Forelimb muscle (tissue), 1 donor: ENCODE data around the gene GARIN1A. TPM values are rescaled to one million over a fixed set of nuclear protein-coding genes. Genes with fewer than 3 reads are reported as not detected.
"Not testable (repeated sequence)": the region's sequence is repeated elsewhere in the genome, so short reads cannot be mapped to it uniquely, and the experiment has no call there.

ENCODE experiments used
- DNase-seq: peaks from one replicate; pipeline ENCODE4 v3.0.0-alpha.2; 2013; ENCODE audit warnings: low read depth
- polyA plus RNA-seq: library from polyadenylated mRNA; unstranded; fragments of 120-200 nt; gene quantifications from one replicate; pipeline ENCODE4 v1.2.1, GENCODE V29; 2013; ENCODE audit not compliant: insufficient read length

The GARIN1A gene
- polyA plus RNA-seq, result 2.6 TPM

DNA sequence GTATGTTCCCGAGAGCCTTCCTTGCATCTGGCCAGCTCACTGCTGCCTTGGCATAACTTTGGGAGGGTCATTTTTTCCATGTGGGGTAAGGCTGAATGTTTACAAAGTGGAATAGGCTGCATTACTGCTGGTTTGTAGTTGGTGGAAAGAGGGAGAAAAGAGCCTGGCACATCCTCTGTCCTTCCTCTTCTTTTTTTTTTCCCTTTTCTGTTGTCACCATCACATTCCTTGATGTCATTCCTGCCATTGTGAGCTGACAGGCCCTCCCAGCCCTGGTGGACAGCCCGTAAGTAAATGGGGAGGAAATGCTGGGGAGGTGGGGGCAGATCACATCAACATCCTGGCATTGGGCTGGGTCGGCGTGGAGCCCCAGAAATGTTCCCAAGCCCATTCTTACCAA lies at the start of gene GARIN1A:
Gene GARIN1A (plus strand): TSS at position 301 of the 400 bp plus-strand sequence. CDS start 106 bp downstream, outside the sequence.
- no peak for DNase-seq

DNA sequence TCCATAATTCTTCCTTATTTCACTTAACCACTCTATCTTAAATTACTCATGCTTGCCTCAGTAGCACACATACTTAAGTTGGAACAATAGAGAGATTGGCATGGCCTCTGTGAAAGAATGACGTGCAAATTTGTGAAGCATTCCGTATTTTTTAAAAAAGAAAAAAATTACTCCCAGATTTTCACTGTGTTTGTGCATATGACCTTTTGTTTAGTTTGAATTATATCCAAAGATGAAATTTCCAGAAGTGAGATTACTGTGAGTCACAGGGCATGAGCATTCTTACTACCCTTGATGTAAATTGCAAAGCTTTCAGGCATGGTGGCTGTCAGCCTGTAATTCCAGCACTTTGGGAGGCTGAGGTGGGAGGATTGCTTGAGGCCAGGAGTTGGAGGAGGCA lies 45.0 kb upstream of the GARIN1A start:
- not testable (repeated sequence) for DNase-seq

DNA sequence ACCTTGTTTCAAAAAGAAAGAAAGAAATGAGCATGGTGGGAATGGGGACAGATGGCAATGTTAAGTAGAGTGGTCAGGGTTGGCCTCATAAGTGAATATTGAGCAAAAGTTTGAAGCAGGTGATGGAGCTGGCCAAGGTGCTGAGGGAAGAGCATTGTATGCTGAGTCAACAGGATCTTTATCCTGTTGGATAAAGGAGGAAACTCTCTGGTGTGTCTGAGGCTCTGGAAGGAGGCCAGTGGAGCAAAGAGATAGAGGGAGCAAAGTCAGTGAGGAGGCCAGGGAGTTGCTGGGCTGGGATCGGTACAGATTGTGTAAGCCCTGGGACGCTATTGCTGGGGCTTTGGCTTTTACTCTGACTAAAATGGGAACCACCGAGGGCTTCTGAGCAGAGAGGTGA lies 38.2 kb upstream of the GARIN1A start:
- not testable (repeated sequence) for DNase-seq

DNA sequence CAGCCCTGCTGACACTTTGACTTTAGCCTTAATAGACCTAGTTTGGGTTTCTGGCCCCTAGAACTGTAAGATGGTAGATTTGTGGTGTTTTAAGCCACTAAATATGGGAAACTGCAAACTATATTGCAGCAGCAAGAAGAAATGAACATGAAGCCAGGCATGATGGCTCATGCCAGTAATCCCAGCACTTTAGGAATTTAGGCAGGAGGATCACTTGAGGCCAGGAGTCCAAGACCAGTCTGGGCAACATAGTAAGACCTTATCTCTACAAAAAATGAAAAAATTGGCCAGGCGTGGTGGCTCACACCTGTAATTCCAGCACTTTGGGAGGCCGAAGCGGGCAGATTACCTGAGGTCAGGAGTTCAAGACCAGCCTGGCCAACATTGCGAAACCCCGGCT lies 26.9 kb upstream of the GARIN1A start:
- DNase-seq, result not testable (repeated sequence)

DNA sequence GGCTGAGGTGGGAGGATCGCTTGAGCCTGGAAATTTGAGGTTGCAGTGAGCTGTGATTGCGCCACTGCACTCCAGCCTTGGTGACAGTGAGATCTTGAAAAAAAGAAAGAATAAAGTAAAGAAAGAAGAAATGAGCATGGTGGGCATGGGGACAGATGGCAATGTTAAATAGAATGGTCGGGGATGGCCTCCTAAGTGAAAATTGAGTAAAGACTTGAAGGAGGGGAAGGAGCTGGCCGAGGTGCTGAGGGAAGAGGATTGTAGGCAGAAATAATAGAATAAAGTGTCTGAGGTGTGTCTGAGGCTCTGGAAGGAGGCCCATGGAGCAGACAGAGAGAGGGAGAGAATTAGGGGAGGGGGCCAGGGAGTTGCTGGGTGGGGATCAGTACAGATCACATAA lies 26.2 kb upstream of the GARIN1A start:
- DNase-seq, result not testable (repeated sequence)

DNA sequence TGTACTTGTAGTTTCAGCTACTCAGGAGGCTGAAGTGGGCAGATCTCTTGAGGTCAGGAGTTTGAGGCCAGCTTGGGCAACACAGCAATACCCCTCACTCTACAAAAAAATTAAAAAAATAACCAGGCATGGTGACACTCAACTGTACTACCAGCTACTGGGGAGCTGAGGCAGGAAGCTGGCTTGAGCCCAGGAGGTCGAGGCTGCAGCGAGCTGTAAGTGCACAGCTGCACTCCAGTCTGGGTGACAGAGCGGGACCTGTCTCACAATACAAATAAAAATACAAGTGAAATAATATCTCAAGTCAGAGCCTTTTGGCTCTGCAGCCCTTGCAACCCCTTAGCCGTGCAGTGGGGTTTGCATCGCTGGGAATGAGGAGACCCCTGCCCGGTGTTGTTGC lies 25.2 kb upstream of the GARIN1A start:
- DNase-seq, result not testable (repeated sequence)

DNA sequence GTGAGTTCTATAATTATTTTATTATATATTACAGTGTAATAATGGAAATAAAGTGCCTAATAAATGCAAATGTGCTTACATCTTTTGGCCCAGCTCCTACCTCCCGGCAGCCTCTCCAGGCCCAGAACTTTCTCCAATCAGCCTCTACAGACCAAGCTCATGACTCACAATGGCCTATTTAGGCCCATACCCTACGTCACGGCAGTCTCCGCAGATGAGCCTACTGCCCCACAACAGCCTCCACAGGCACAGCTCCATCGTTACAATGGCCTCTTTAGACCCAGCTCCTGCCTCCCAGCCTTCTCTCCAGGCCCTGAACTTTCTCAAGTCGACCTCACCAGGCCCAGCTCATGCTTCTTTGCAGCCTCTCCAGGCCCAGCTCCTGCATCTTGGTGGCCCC lies 21.0 kb upstream of the GARIN1A start:
- DNase-seq, result not testable (repeated sequence)

DNA sequence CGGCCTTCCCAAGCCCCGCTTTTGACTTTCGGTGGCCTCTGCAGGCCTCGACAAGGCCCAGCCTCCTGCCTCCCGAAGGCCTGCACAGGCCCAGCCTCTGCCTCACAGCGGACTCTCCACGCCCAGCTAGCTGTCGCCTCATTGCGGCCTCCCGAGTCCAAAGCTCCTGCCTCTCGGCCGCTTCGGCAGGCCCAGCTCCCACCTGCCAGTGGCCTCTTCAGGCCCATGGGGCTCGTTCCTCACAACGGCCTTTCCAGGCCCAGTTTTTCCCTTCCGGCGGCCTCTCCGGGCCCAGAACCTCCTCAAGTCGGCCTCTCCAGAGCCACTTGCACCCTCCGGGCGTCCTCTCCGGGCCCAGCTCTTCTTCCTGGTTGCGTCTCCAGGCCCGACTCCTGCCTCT lies 19.5 kb upstream of the GARIN1A start:
- not testable (repeated sequence) for DNase-seq

DNA sequence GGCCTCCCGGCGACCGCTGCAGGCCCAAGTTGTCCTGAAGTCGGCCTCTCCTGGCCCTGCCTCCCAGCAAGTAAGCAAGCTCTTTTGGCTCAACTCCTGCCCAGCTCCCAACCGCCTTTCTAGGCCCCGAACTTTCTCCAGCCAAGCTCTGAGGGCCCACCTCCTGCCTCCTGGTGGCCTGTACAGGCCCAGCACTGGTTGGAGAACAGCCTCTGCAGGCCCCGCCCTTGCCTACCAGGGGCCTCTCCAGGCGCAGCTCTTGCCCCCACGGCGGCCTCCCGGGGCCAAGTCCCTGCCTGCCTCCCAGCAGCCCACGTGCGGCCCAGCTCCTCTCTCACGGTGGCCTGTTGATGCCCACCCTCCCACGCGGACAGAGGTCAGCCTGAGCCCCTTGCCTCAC lies 18.9 kb upstream of the GARIN1A start:
- DNase-seq, result not testable (repeated sequence)

DNA sequence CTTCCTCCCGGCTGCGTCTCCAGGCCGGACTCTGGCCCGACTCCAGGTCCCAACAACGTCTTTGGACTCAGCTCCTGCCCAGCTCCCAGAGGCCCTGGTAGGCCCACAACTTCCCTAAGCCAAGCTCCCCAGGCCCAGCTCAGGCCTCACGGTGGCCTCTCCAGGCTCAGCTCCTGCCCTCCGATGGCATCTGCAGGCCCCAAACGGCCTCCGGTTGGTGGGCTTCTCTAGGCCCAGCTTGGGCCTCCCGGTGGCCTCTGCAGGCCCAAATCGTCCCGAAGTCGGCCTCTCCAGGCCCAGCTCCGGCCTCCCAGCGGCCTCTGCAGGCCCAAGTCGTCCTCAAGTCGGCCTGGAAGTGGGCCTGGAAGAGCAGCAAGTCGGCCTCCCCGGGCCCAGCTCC lies 18.0 kb upstream of the GARIN1A start:
- not testable (repeated sequence) for DNase-seq

DNA sequence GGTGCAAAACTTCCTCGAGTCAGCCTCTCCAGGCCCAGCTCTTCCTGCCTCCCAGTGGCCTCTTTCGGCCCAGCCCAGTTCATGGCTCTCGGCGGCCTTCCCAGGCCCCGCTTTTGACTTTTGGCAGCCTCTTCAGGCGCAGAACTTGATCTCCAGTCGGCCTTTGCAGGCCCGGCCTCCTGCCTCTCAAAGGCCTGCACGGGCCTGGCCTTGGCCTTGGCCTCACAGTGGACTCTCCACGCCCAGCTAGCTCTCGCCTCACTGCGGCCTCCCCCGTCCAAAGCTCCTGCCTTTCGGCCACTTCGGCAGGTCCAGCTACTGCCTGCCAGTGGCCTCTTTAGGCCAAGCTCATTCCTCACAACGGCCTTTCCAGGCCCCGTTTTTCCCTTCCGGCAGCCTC lies 17.6 kb upstream of the GARIN1A start:
- not testable (repeated sequence) for DNase-seq

DNA sequence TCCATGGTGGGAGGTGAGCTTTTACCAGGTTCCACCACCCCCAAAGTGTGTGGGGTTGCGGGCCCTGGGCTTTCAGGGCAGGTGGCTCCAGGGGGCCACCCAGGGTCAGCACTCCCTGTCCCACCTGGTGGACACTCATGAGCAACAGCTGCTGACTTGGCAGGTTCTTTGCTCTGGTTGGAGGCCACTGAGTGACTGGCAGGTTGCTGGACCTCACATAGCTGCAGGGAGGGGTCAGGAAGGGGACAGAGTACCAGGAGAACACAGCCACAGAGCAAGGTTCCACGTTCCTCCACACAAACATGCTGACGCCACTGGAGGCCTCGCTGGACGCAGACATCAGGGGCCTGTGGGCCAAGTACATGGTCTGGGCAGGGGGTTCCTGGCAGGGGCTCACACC lies 13.7 kb upstream of the GARIN1A start:
- DNase-seq, result not testable (repeated sequence)

DNA sequence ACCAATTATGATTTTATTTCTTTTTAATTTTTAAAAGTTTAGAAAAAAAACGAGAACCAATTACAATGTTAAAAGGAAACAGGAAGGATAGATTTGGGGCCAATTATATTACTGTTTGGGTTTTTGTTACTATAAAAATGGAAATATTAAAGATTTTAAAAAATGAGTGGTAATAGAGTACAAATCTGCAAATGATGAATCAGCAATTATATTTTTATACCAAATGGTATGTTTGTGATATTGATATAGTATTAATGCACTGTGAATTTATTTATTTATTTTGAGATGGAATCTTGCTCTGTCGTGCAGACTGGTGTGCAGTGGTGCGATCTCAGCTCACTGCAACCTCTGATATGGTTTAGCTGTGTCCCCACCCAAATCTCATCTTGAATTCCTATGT lies 11.5 kb upstream of the GARIN1A start:
- no peak for DNase-seq

DNA sequence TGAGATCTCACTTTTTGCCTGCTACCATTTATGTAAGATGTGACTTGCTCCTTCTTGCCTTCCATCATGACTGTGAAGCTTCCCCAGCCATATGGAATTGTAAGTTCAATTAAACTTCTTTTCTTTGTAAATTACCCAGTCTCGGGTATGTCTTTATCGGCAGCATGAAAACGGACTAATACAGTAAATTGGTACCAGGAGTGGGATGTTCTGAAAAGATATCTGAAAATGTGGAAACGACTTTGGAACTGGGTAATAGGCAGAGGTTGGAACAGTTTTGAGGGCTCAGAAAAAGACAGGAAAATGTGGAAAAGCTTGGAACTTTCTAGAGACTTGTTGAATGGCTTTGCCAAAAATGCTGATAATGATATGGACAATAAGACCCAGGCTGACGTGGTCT lies 10.6 kb upstream of the GARIN1A start:
- DNase-seq, result no peak

DNA sequence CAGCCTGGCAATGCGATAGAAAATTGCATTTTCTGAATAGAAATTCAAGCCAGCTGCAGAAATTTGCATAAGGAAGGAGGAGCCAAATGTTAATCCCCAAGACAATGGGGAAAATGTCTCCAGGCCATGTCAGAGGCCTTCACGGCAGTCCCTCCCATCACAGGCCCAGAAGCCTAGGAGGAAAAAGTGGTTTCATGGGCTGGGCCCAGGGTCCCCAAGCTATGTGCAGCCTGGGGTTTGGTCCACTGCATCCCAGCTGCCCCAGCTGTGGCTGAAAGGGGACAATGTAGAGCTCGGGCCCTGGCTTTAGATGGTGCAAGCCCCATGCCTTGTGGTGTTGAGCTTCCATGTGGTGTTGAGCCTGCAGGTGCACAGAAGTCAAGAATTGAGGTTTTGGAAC lies 10.0 kb upstream of the GARIN1A start:
- DNase-seq, result no peak

DNA sequence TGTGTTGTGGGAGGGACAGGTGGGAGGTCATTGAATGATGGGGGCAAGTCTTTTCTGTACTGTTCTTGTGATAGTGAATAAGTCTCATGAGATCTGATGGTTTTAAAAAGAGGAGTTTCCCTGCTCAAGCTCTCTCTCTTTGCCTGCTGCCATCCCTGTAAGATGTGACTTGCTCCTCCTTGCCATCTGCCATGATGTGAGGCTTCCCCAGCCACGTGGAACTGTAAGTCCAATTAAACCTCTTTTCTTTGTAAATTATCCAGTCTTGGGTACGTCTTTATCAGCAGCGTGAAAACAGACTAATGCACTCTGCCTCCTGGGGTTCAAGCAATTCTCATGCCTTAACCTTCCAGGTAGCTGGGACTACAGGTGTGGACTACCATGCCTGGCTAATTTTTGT lies 8.9 kb upstream of the GARIN1A start:
- DNase-seq, result not testable (repeated sequence)

DNA sequence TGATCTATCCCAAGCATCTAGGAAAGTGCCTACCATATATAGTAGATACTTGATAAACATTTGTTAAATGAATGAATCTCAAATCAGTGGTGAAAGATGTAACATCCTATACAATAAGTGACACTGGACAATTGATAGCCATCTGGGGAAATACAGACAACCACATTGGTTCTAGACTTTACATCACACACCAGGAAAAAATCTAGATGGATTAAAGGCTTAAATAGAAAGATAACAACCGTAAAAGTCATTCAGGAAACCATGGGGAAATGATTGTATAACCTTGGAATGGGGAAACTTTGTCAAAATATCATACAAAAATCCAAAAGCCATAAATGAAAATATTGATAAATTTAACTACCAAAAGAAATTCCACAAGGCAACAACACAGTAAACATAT lies 7.0 kb upstream of the GARIN1A start:
- DNase-seq, result no peak

DNA sequence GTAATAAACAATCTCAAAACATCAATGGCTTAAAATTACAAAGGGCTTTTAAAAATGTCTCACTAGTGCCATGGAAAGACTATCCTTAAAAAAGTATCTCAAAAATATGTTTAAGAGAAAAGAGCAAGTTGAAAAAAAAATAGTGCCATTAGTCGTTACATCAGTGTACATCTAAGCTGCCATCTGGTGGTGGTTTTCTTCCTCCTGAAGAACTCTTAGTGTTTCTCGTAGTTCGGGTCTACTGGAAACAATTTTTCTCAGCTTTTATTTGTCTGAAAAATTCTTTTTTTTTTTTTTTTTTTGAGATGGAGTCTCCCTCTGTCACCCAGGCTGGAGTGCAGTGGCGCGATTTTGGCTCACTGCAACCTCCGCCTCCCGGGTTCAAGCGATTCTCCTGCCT lies 5.9 kb upstream of the GARIN1A start:
- no peak for DNase-seq

DNA sequence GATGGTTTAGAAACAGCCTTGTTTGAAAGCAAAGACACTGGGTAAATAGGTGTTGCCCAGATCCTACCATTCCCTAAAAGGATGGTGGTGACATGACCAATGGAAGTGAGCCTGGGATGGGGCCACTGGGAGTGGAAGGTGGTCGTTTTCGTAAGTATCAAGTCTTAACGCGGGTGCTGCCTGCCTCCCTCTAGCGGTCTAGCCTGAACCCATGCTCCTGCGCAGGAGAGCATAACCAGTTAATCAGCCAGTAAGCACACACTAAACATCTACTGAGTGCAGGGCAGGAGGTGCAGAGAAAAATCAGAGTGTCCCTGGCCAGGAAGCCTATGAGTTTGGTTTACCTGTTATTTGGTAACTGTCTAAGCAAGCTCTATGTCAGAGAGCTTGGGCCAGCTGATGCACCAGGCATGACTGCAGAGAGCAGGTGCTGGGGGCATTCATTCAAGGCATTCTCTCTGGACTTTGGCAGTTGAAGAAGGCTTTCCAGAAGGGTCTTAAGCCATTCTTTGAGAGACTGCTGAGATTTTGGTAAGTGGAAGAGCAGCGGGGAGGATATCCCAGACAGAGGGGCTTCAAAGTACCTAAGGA lies 930 bp downstream of the GARIN1A start:
- no peak for DNase-seq

DNA sequence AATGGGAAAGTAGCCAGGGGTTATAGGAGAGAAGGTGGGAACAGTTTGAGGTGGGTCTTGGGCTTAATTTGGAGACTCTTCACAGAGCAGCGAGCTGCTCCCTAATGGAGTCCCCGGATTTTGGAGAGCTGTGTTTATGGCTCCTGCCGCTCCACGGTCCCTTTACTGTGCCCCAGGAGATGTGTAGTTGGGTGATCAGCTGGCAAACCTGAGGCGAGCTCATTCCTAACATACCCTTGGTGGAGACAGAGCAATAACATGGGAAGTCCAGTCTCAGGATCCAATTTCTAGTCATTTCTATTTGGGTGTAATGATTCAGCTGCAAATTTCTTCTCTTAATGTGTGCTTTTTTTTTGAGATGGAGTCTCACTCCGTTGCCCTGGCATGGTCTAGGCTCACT lies 1.5 kb downstream of the GARIN1A start:
- no peak for DNase-seq

DNA sequence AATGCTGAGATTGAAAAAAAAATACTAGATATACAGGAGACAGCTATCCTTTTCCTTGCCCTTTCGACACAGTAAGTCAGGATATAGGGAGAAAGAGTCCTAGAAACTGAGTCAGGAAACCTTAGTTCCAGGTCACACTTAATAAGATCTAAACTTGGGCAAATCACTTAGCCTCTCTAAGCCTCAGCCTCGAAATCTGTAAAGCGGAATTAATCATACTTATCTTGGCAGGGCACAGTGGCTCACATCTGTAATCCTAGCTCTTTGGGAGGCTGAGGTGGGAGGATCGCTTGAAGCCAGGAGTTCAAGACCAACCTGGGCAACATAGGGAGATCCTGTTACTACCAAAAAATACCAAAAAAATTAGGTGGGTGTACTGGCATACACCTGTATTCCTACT lies 4.6 kb downstream of the GARIN1A start:
- DNase-seq, result no peak

DNA sequence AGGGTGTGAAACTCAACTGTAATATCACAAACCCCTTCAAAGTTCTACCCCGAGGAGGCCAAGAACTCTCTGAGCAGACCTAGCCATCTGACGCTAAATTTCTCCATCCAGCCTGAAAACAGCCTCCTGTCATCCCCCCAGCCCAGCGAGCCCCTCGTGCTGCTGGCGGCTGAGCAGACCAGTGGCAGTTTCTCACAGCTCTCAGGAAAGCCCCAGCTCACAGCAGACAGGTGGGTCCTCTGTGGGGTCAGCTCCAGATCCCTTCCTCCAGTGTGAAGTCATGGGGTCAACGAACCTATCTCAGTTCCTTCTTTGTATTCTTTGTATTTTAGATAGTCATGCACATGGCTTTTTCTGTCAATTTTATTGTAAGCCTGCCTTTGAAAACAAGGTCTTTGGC lies 7.8 kb downstream of the GARIN1A start:
- no peak for DNase-seq

DNA sequence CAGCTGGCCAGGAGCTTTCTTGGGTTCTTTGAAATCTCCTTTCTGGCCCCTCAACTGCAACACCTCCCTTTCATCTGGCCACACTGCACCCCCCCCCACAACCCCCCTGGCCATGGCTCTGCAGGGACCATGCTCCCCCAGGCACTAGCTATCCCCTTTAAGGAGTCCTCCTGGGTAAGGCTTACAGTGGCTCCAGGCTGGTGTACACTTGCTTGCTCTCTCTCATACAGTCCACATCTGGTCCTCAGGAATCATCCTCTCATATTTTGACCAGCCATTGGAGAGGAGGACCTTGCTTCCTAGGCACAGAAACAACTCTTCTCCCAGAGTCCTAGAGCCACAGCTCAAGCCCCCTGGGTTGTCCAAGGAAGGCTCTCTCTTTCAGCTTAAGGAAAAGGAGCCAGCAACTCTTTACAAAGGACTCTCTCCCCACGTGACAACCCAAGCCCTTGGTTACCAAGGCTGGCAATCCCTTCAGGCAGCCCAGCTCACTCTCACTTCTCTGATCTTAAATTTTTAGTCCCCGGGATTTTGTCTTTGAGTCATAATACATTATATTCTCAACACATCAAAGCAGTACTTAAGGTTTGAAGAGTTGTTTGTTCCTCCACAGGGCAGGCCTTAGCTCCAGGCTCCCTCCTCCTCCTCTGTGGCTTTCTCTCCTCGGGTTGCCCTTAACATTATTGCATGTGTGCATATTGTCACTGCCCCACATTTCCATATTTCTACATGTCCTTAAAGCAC lies 9.9 kb downstream of the GARIN1A start:
- no peak for DNase-seq

DNA sequence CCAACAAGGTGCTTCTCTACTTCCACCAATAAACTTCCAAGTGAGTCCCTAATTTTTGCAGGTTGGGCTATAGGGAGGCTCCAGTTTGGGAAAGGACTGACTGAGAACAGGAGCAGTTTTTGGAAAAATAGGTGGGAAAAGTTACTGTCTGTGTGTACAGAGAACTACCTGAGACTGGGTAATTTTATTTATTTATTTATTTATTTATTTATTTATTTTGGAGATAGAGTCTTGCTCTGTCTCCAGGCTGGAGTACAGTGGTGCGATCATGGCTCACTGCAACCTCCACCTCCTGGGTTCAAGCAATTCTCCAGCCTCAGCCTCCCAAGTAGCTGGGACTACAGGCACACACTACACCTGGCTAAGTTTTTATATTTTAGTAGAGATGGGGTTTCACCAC lies 11.2 kb downstream of the GARIN1A start:
- DNase-seq, result not testable (repeated sequence)
